Nucleus accumbens (tissue), 56 donors: ENCODE results near the gene ARID3B.

Experiments used
- DNase-seq, 56 donors: peaks; one replicate each; lab custom pipeline; 2025; lab: John Stamatoyannopoulos, UW

ARID3B gene

DNA sequence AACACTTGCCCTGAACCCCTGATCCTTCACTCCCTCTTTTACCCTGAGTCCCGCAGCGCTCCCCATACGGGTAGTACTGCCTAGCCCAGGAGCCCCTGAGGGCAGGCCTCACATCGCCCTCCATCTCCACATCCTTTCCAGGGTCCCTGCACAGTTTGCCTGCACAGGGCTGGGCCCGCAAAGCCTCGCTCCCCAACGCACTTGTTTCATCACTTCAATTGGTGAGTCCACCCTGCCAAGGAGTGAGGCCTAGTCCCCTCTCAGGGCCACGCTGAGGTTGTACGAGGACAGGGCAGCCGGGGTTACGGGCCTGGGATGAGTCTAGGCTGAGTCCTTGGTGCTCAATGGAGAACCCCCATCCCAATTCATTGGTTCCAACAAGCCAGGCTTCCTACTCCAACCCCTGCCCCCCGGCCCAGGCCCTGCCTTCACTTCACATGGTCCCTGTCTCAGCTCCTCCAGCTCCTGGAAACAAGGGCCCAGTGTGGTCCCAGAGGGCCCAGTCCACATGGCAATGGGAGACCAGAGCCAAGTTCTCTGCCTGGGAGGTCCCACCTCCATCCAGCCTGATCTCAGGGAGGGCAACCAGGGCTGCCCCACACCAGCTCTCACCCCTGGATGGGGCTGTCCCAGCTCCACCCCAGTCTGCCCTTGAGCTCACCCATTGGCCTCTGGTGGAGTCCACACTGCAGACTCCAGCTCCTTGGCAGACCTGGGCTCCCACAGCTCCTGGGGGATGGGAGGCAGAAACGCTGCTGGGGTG is 62.2 kb downstream of the ARID3B start:
- no peak for DNase-seq

DNA sequence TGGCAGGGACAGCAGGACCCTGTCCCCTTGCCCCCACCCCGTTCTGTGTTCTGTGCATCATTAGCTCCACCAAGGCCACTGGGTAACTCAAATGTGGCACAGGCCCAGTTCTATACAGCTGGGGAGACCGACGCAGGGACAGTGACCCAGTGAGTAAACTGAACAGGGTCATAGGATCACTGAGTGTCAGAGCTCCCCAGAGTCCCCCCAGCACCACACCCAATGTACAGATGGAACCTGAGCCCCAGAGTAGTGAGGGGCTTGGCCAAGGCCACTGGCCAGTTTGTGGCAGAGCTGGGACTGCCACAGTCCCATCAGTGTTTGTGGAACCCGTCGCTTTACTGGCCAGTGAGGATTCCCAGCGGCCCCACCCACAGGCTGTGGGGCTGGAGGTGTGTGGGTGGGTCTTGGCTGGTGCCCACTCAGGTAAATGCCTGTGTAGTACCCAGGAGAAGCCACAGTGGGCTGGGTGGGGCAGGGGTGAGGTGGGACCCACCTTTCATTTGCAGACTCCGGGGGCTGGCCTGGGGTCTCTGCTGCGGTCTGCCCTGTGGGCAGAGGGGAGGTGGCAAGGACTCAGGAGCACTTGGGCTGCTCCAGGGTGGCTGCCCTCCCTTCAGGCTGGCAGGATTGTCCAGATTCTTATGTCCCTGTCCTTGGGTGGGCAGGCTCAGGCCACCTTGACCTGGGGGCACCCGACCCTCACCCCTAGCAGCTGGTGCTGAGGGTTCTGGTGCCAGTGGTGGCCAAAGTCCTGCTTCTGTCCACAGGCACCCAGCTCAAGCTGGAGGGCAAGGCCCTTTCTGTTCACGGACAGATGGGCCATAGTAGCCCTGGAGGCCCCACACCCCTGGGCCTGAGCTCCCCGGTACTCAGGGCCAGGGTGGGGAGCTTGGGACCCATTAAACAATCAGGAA is 63.0 kb downstream of the ARID3B start:
- no peak for DNase-seq

DNA sequence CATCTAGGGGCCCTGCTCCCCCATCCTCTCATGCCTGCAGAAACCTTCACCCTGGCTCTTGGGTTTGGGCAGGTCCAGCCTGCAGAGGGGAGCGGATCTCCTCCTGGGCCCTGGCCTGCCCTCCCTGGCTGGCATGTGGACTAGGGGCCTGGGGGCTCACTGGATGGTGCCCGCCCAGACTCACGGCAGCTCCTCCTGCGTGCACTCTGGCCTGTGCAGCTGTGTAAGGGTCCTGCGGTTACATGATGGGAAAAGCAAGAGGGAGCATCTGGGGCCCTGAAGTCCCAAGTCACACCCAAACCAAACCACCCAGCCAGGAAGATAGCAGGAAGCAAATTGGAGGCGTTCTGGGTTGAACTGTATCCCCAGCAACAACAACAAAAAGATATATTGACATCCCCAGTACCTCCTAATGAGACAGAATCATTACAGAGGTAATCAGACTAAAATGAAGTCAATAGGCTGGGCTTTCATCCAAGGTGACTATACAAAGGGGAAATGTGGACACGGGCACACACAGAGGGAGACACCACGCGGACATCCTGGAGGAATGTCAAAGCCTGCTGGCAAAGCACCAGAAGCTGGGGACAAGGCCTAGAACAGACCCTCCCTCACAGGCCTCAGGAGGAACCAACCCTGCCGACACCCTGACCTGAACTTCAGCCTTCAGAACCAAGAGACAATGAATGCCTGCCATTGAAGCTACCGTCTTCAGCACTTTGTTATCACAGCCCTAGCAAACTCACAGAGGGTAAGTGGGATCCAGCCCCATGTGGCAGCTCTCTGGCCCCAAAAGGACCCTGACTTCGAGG is 64.2 kb downstream of the ARID3B start:
- peak in 1 of 56 donors; percentile 32 for DNase-seq

DNA sequence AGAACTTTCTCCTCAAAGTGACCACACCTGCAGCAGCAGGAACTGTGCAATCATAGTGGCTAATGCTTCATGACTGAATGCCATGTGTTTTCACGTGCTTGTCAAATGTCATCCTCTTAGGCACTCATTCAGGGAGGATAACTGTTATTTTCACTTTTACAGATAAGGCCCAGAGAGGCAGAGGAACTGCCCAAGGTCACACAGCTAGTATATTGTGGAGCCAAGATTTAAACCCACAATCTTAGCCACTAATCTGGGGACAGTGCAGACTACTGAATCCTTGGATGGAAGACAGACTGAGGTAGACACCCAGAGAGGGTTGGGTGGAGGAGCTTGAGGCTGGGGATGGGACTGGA is 64.8 kb downstream of the ARID3B start:
- DNase-seq: no peak

DNA sequence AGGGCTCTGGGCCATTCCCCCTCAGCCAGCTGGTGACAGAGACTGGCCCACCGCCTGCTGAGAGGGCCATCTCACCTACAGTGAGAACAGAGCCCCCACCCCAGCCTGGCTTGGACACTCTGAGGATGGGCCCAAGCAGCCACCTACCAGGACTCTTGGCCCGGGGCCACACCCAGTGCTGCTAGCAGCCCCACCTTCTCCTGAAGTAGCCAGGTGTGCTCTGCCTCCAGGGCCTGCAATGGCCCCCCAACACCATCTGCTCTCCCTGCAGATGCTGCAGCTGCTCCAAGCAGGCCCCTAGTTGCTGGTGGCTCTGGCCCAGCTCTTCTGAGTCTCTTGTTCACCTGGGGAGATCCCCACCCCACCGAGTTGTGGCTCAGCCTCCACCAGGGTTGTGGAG is 67.8 kb downstream of the ARID3B start:
- no peak for DNase-seq

DNA sequence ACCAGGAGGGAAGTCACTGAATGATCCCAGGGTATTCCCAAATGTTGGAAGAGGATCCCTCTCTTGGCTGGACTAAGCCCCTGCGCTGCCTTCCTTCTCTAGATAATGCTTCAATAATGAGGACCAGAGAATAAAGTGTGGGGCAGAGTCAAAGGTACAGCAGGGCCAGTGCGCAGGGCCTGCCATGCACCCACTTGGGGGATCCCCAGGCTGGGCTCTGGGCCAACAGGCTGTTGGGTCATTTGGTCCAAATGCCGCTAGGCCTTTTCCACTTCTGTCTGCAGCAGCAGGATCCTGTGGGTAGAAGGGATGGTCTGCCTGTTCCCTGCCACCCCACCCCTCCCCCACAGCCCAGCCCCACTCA is 68.9 kb downstream of the ARID3B start:
- no peak for DNase-seq

DNA sequence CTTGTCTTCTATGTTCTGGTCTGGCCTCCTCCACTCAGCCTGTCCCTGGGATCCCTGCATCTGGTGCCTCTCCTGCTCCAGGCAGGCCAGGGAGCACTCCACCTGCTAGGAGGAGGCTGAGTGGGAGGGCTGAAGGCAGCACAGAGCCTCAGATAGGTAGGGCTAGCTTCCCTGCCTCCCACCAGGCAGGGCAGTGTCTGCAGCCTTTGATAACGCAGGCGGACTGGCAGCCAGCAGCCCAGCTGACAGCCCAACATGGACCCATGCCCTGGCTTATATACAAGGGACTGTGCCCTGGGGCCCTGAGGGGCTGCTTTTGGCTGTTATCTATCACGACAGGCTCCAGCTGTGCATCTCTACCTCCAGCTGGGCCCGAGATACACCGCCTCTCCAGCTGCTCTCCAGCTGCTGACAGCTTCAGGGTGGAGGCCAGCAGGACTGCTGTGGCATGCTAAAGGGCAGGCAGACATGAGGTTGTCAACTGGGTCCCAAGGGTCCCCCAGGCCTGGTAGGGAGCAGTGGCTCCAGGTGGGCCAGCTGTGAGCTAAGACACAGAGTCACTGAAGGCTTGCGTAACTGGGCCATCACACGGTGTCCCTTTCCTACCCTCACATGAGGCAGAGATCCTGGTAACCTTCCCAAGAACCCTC is 69.4 kb downstream of the ARID3B start:
- DNase-seq: no peak

DNA sequence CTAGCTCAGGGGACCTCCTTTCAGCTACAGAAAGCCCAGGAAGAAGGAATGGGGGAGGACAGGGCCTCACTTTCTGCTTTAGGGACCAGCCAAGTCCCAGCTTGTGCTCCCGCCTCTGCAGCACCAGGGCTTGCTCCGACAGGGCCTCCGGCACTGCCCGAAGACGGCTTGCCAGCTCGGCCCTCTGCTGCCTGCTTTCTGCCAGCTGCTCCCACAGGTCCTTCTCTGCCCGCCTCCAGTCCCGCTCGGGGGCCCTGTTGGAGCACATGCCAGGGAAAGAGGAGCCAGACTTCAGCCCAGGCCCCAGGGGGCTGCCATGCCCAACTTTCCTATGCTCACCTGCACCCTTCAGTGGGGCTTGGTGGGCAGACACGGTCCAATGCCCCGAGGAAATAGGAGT is 70.3 kb downstream of the ARID3B start:
- no peak for DNase-seq

DNA sequence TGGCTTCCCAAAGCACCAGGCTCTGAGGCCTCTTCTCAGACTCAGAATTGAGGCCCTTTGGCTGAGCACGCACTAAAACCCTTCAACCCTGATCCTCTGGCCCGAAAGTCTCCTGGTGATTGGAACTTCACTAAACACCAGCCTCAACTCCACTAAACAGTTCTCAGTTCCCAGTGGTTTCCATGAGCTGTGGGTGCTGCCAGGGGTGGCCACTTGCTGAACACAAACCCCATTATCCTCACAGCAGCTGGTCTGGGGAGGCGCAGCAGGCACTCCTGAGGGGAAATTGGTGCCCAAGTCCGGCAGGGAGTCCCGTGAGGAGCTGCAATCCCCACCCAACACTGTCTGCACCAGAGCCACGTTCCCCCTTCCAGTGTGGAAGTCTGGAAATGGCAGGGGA is 70.8 kb downstream of the ARID3B start:
- no peak for DNase-seq

DNA sequence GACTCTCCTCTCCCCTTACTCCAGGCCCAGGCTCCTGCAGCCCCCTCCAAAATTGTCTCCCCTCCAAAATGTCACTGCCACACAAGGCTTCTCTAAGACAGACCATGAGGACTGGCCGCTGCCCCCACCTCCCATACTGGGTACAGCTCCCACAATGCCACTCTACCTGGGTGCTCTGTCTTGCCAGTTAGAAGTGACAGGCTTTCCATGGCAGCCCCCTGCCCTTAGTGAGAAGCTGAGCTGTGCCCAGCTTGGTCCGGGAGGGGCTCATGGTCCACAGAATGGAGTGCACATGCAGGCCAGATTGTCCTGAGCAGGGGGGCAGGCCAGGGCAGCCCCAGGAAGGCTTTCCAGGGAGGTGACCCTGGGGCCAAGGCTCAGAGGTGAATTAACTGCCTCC is 71.7 kb downstream of the ARID3B start:
- no peak for DNase-seq

DNA sequence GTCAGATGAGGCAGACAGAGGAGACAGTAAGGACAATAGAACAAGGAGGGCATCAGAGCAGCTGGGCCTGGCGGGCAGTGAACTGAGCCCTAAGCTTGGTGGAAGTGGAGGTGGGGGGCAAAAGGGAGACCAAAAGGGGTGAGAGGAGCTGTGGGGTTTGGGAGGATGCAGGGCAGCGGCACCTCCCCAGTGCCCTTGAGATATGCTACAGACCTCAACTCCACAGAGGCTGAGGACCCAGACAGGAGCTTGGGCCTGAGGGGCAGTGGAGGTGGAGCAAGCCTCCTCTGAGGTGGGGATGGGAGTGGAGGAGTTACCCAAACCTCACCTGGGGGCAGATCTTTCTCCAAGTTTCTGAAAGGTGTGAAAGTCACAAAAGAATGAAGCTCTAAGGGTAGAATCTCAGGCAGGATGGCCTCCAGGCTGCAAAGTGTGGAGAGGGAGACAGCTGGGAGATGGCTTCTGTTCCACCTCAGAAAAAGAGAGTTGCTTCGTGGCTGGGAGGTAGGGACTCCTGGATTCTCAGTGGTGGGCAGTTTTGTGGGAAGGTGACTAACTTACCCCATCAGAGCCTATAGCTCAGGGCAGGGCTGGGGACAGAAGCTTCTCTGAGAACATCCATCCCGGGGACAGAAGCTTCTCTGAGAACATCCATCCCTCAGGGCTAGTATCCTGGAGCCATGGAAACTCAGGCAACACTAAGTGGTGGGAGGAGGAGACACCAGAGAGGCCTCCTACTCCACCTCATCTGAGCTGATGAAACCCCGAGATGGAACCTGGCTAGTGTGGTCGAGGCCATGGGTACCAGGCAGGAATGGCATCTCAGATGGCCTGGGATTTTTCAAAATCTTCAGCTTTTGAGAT is 72.3 kb downstream of the ARID3B start:
- DNase-seq: no peak

DNA sequence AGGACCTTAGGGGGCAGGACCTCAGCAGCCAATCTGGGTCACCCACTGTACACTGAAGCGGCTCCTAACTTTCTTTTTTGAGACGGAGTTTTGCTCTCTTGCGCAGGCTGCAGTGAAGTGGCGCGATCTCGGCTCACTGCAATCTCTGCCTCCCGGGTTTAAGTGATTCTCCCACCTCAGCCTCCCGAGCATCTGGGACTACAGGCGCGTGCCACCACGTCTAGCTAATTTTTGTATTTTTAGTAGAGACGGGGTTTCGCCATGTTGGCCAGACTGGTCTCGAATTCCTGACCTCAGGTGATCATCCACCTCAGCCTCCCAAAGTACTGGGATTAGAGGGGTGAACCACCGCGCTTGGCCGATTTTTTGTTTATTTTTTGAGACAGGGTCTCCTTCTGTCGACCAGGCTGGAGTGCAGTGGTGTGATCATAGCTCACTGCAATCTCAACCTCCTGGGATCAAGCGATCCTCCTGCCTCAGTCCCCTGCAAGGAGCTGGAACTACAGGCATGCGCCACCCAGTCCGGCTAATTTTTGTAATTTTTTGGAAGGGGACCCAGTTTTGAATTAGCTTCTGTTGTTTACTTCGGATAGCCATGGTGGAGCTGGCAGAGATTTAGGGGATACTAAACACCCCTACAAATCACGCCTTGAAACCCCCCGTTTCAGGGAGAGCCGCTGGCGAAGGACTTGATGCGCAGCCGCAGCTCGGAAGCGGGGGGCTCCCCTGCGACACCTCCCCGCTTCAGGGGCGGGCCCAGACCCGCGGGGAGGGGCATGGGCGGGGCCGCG is 73.1 kb downstream of the ARID3B start:
- DNase-seq: peak in 7 of 56 donors; percentile 41 to 72 (median 56)

DNA sequence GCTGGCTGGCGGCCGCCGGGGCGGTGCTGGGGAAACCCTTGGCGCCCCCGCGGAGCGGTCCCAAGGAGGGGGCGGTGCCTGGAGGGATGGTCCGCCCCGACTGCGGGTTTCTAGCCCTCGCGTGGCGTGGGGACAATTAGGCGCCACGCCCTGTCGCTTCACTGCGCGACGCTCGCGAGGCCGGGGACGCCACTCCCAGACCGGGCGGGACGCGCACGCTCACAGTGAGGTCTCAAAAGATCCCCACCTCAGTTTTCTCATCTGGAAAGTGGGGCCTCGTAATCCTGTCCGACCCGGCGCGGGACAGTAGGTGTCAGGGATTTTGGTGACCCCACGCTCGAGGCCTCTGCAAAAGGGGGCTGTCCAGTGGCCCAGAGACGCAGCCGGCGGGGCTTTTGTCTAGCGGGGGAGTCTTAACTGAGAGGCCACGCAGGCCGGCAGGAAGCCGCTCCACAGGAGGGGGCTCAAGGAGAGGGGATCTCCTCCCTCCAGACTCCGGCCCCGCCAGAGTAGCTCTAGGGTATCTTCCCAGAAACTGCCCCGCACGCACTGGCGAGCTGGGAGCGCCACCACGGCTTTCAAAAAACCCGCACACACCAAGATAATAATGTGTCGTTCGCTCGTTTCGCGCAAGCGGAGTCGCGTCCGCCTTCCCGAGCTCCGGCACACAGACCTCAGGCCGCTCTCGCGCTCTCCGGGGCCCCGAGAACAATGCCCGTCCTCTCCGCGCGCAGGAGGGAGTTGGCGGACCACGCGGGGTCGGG is 73.9 kb downstream of the ARID3B start:
- DNase-seq: peak in 50 of 56 donors; percentile 36 to 90 (median 74)

DNA sequence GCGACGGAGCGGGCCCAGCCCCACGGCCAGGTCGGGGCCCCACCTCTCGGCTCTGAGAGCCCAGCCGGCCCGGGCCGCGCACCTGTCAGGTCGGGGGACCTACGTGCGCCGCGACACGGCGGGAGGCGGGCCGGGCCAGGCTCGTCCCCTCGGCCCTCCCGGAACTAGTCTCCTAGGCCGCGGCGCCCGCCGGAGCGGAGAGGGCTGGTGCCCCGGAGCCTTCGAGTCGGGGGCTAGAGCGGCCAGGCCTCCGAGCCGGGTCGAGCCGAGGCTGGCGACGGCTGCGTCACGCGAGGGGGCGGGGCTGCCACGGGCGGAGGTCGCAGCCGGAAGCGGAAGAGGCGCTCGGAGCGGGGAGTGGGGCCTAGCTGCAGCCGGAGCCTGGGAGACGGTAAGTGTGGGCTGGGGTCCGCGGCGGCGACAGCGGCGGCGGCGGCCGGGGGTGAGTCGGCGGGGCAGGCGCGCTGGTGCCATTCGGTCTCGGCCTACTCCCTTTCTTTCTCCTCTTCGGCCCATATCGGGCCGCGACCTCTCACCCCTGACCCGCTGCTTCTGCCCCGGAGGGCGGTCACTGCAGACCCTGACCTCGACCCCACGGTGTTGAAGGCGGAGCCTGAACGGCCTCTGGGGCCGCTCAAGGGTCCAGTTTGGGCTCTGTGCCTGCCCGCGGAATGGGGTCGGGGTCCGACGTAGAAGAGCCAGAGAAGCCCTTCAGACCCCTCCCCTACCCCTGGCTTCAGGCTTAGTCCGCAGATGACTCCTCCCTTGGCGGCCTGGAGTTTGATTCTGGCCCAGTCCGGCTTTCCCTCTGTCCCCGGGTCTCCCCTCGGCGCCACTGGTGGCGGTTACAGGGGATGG is 74.7 kb downstream of the ARID3B start, which contains the start of gene CLK3:
TSS of gene CLK3 (plus strand) at position 329 of the 858 bp plus-strand sequence. CDS start 3,361 bp downstream, outside the sequence.
- DNase-seq: peak; percentile 39 to 97 (median 90)

DNA sequence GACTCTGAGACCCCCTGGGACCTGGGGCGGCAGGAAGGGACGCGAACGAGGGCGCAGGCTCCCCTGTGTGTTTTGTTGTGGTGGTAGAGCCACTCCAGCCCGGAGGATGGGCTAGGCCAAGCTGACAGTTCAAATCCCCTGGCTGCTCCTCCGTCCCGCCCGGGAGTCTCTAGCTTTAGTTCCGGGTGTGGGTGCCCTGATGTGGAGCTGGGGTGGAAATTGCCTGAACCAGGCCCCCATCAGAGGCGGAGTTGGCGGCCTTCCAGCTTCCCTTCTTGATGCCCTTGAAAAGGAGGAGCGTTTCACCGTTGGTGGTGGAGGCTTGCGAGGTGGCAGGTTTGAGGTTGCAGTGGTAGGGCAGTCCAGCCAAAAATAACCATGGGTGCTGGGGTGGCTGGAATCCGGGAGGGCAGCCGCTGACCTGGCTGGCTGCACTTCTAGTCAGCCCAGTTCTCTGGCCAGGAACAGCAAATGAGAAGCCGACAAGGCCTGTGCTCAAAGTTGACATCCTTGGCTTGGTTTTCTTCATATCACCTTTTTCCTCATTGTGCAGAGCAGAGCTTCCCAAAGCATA is 75.4 kb downstream of the ARID3B start:
- DNase-seq: peak in 43 of 56 donors; percentile 8 to 82 (median 38)

DNA sequence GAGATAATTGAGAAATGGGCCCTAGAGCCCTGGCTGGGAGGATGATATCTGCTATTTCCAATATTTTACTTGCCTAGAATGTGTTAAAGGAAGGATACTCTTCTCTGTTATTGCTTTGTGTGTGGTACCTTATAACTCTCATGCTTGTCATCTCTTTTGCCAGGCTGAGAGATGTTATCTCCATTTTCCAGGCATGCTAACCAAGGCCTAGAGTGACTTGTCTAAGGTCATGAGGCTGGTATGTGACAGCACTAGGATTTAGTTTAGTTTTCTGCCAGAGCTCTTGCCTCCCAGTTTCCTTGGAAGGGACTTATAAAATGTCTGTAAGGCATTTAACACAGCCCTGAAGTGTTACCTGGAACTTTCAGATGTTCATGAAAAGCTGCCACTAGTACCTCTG is 76.0 kb downstream of the ARID3B start:
- no peak for DNase-seq
